Right ventricle myocardium inferior (tissue), 1 donor: Measurements from ENCODE around the gene MAML2. TPM values are rescaled to one million over a fixed set of nuclear protein-coding genes. Genes with fewer than 3 reads are reported as not detected.

ENCODE experiments used
- ATAC-seq: fragments of 200-7000 bp; cut with Tn5 transposase; one replicate; pipeline ENCODE4 v1.9.1; 2020; ENCODE audit warnings: mild to moderate bottlenecking, moderate library complexity
- DNase-seq: peaks from one replicate; pipeline ENCODE4 v3.0.0; 2021; ENCODE audit errors: missing footprints
- intact Hi-C: fragments of 100-400 bp; cut with DNase I; formaldehyde crosslinking; loops from one replicate; pipeline ENCODE4 v1.11.0; 2022
- total RNA-seq: library from RNA; stranded (reverse); fragmentation: NEBNext Ultra II Directional; extraction: Animal tissue kit (Norgen Biotek cat#: 25700); gene quantifications from one replicate; pipeline ENCODE4 v1.2.1, GENCODE V29; 2021
- donor health status: DM: no; HTN: yes; CAD: no; lungs with severe emphysema.

The MAML2 gene
- total RNA-seq, 1 donor from 2014 or later = 5.2 TPM

DNA sequence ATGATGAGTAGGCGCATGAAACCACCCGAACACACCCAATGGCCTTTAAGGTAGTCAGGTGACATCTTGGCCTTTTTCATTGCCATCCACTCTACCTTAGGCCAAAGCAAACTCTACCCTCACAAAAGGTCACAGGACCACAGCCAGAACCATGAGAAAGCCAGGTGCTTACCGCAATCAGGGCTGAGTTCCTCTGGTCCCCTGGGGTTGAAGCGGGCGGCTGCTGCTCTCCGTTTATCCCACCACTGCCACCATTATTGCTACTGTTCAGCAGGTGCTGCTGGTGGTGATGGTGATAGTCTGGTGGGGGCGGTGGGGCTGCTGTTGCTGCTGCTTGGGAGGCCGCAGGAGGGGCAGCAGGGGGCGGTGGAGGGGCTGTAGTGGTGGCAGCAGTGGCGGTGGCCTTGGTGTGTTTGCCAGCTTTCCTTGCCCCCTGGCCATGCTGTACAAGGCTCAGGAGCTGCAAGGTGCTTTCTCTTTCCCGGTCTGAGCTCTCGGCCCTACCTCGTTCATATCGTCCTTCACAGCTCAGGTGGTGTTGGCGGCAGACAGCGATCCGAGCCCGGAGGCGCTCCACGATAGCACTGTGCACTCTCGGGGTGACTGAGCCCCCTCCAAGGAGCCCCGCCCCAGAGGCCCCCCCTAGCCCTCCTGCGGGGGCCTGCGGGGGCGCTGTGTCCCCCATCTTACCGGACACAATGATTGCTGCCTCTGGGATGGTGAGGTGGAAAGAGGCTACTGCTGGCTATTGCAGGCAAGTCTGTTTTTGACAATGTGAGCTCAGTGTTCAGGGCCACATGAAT, 1.6 kb downstream of the MAML2 start:
- intact Hi-C loops = loop anchor here (2.0 to 10.0 kb wide), 5 partner anchors 27 to 505 kb away; partner anchors contain the start of gene MTMR2
- peak; percentile 37 for ATAC-seq
- DNase-seq = no peak

DNA sequence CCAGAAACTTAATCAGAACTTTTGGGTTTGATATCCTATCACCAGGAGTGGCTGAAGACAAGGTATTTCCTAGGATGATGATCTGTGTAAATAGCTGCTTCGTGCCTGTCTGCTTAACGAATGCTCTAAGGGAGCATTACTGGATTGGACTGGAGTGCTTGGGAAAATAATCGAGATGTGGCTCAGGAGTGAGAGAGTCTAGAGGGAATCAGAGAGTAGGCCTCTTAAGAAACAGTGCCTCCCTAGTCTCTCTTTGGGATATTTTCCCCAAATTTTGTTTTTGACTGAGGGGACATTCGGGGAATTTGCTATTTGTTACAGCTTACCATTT, 2.5 kb downstream of the MAML2 start:
- intact Hi-C loops = loop anchor here (1.0 to 10.0 kb wide), 3 partner anchors 126 to 418 kb away; partner anchors contain the start of gene MTMR2
- DNase-seq = no peak
- peak; percentile 17 for ATAC-seq

DNA sequence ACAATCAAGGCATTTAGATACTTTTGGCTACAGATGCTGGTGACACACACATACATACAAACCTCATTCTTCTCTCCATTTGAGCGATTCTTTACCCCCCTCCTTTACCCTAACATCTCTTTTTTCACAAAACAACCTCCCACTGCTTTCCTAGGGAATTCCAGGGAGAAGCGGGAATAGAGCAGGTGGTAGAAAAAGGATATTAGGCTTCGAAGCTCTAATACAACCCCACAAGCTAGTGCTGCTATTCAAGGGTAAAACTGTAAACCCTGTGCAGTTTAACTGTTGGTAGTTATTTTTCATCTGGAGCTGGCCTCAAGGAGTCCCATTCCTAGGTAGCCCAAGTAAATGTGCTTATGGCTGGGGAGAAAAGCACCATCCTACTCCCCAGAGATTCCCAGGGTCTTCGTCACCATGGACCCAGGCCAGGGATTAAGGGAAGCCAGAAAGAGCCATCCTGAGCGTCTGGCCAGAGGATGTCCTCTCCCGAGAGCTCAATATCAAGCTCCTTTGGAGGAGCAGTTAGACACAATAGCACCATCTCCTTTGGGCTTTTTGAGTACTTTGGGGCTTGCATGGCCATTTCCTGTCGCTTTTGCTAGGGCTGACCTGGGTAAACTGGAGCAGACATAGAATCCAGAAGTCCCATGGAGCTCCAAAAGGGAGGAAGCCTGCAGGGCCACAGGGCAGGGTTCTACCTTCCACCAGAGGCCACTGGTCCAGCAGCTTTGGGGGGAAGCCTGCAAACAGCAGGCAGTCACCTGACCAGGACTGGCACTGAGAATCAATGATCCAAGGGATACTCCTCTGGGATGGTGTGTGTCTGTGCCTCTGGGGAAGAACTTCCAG, 3.1 kb downstream of the MAML2 start:
- intact Hi-C loops = loop anchor here (1.0 to 10.0 kb wide), 3 partner anchors 125 to 418 kb away; partner anchors contain the start of gene MTMR2
- ATAC-seq (no peak), DNase-seq (no peak)

DNA sequence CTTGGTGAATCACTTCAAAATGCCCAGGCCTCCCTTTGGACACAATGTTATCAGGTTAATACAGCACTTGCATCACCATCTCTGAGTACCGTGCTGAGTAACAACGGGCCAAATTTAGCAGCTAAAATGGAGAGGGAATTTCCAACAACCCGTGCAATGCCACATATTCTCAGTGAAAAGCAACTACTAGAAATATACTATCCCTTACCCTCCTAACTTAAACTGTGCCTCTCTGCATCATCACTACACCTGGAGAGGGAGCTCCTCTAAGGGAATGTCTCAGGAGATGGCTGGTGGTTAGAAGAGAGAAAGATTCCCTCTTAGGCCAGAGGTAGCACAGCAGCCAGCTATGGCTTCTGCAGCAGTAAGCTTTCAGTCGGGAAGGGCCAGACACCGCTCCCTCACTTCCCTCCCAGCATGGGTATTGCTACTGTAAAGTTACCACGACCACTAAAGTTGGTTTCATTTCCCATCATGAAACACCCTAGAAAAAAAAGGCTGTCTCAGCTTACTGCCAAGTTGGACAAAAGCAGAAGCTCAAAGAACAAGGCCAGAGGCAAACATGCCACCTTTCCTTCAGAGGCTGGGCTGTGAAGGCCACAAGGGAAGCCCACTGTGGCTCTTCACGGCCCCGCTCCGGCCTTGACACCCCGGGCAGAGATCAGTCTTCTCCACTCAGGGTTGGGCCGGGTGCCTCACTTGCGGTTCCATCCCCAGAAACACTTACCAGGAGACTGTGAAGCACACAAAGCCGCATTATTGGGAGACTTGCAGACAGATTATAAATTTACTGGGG, 3.9 kb downstream of the MAML2 start:
- intact Hi-C loops = no loop called here
- DNase-seq (peak; percentile 78), ATAC-seq (peak; percentile 42)

DNA sequence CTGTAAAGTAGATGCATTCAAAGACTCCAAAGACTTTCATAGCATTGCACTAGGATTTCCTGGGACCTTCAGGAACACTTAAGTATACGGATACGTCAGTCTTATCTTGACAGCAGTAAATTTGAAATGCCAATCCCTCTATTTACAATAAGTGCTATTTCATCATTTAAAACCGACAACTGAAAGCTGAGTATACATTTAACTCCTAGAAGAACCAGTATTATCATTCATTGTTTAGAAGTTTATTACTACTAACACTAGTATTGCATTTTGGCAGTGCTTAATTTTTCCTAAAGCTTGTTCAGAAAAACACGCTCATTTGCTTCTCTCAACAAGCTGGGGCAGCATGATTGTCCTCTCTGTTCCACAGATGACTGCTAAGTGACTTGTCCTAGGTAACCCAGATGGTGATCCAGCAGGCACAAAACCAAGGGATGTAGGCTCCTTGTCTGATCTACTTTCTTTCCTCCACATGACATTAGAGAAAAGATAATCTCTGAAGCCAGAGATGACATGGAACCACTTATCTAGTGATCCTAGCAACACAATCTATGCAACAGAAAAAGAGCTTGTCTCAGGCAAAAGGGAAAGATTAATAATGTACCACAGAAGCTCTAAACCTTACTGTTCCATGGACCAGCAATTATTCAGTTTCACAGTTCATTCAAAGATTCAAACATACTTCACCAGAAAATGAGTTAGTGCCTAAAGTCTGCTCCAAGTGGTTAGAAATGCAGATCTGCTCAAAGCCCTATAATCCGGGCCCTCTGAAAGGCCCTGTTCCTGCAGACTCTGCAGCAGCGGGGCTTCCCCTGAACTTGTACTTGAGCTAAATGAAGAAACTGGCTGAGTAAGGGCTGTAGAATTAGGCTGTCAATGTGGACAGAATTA, 5.2 kb downstream of the MAML2 start:
- intact Hi-C loops = no loop called here
- ATAC-seq = no peak

DNA sequence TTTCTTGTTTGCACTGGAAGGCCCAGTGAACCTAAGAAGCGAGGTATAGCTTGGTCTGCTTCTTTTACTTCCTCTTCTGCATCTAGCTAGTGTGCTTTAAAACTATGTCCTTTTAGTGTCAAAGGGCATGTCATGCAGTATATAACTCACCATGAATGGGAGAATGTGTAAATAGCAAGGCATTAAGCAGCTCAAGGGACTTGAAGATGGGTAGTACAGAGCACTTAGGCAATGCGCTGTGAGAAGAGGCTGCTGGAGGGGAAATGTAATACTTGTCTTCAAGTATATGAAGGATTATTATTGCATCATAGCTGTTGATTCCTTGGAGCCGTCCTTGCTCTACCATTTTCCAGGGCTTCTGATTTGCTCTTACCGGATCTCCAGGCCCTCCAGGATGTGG, 7.6 kb downstream of the MAML2 start:
- DNase-seq (no peak), ATAC-seq (no peak)
- intact Hi-C loops = no loop called here

More for the DNA sequence above, 5.2 kb downstream of the MAML2 start:
- DNase-seq = no peak

DNA sequence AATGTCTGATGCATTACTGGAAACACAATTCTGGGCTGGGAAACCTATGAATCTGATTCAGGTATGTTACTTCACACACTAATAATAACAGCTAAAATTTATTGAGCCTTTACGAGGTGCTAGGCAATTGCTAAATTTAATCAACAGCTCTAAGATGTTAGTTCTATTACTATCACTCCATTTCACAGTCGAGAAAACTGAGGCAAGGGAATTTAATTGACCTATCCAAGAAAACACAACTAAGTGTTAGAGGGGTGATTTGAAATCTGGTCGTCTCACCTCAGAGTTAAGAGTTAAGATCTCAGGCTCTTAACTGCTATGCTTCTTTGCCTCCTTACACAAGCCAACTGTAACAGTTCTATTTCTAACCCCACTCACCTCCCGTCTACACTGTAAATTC, 8.8 kb downstream of the MAML2 start:
- intact Hi-C loops = no loop called here
- DNase-seq (no peak), ATAC-seq (no peak)

DNA sequence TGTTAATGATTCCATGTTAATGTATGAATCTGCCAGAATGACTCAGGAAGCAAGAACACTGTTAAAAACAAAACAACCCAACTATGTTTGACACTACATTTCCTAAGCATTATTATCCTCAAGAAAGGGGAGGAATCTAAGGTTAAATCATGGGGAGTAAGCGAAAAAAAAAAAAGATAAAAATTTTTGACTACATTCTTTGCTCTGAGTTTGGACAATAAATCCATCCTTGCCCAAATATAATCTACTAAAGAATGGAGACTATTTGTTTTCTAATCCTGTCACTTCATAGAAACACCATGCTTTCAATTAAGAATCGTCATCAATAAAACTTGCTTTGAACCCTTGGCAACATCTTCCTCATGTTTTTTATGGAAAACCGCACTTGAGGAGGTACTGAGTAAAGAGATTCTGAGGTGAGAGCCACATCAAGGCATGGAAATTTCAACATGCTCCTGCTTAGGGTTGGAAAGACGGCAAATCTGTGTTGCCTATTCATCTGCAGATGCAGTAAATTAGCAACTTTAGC, 9.7 kb downstream of the MAML2 start:
- intact Hi-C loops = no loop called here
- no peak for DNase-seq
- ATAC-seq = no peak

DNA sequence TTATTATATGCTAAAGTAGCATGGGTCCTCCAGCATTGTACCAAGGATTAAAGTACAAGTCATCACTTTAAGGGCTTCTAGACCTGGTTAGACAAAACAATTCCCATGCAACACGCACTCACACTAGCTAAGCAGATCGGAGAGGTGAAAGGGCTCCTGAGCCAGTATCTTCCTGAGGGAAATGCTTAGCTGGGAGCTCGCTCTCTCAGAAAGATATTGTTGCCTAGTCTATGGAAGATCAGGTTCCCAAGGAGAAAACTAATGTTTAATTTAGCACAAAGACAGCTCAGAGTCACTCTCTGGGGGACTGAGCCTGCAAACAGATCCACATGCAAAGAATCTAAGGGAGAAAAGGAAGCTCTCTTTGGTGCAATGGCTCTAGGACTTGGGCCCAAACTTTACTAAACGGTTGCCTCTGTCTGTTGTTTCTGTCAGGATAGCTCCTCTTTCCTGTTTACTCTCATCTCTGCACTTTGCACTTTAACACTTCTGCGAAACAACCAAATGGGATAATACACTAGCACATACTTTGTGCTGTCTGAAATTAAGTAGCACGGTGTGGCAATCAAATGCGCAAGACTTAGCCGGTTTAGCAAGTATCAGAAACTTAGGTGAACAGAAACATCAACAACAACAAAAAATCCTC, 10.7 kb downstream of the MAML2 start:
- no peak for DNase-seq
- intact Hi-C loops = no loop called here
- peak; percentile 37 for ATAC-seq

DNA sequence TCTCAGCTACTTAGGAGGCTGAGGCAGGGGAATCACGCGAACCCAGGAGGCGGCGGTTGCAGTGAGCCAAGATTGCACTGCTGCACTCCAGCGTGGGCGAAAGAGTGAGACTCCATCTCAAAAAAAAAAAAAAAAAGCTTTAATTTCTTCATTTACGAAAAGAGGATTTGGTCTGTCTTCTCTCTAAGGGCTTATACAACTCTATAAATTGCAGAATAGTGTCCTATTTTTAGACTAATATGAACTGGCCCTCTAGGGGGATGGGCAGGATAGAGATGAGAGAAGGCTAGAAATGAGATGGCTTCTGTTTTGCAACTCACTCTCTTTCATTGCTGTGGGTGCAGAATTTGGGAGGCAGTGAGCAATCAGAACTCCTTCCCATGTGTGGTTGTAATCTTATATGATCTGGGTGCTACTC, 11.3 kb downstream of the MAML2 start:
- intact Hi-C loops = no loop called here
- no peak for DNase-seq
- peak; percentile 65 for ATAC-seq

DNA sequence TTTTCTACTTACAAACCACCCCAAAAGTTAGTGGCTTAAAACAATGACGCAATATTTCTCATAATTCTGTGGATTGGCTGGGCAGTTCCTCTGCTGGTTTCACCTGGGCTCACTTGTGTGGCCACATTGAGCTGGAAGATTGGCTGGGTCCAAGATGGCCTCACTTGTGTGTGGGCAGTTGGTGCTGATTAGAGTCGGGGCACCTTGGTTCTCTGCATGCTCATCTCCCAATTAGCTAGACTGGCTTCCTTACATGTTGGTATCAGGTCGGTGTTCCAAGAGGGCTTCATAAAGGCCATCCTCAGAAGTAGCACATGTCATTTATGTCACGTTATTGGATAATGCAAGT, 12.5 kb downstream of the MAML2 start:
- no peak for ATAC-seq
- intact Hi-C loops = no loop called here
- DNase-seq = no peak

DNA sequence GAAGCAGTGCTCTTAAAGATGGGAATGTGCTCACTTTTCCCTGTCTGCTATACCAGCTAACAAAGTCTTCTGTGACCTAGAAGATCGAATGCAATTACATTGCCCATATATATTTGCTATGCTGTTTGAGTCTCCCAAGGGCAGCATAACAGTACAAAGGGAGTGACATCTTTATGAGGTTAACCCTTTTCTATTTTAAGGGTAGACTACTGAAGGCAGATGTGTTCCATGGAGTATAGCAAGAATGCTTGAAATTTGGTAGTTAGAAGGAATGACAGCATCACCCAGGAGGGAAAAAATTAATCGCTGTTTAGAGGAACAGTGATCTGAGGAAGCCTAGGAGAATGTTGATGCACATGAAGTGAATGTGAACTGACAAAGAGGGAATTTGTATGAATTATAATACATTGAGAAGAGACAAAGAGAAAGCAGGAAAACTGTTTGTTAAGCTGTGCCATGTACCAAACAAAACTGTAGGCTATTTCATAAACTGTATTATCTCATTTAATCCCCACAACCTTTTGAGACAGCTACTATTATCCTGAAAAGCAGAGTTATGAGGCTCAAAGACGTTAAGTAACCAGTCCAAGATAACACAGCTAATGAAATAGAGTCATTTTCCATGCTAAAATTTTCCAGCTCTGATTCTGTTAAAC, 13.0 kb downstream of the MAML2 start:
- ATAC-seq (no peak), DNase-seq (no peak)
- intact Hi-C loops = no loop called here

DNA sequence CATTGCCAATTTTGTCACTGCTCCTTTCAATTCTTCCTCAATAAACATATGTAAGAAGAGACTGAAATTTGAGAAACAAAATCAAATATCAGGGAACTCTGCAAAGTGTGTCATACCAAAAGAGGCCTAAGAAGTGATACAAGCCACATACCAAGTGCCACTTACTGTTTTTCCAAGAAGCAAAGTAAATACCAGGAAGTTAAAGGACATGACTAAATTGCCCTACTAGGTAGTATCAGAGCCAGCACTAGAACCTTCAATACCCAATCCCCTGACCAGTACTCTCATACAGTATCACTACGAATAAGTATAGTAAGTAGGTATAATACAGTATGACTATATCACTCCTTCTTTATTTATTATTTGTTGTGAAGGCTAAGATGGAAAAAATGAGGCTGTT, 13.6 kb downstream of the MAML2 start:
- DNase-seq = no peak
- ATAC-seq = no peak
- intact Hi-C loops = no loop called here

DNA sequence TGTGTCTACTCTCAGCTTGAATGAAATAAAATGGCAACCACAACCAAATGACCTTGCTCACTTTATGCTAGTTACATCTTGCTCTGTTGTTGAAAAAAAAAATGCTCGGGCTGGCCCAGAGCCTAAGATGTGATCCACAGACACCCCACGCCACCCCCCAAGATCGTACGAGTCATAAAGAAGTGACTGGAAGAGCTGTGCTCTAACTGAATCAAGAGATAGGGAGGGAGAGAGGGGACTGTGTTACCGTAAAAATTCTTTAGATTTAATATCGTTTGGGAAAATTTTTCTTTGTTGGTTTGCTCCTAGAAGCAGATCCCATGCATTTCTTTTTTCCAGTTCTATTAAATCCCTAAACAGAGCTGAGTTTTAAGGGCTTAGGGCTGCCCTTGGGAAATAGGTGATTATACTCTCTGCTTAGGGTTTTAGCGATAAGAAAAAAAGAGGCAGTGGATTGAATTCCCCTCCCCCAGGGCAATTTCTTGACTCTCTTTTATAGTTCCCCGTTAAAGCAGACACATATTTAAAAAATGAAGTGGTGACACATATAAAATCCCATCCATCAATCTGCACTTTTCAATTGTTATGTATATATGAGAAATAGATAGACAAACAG, 14.5 kb downstream of the MAML2 start:
- ATAC-seq (no peak), DNase-seq (no peak)
- intact Hi-C loops = no loop called here

DNA sequence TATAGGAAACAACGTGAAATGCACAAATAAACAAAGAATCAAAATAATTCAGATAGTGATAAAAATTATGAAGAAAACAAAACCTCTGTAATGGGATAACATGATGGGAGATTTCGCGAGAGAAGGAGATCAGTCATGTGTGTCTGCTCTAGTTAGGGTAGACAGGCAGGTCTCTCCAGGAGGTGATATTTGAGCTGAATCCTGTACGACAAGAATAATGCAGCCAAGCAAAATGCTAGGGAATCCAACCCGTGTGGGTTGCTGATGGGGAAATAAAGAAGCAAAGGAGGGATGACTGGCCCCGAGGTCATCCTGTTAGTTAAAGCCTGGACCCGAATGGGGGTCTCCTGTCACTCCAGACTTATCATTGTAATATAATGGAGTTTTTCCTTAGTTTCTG, 16.0 kb downstream of the MAML2 start:
- DNase-seq = no peak
- no peak for ATAC-seq
- intact Hi-C loops = no loop called here

DNA sequence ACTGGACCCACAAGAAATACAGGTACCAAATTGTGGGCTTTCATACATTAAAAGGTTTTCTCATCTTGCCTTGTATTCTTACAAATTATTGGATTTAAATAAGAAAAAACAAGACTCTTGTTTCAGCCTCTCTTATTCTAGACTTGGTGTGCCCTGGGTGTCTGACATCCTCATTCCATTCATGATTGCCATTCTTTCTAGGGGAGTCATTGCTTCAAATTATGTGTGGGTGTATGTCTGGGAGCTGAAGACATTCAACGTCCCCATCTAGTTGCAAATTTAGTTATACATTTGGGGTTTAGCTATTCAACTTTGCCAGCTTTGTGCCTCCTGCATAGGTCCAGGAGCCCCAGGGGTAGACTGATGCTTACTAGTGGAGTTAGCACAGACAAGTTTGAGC, 18.1 kb downstream of the MAML2 start:
- DNase-seq = no peak
- ATAC-seq = no peak
- intact Hi-C loops = no loop called here

DNA sequence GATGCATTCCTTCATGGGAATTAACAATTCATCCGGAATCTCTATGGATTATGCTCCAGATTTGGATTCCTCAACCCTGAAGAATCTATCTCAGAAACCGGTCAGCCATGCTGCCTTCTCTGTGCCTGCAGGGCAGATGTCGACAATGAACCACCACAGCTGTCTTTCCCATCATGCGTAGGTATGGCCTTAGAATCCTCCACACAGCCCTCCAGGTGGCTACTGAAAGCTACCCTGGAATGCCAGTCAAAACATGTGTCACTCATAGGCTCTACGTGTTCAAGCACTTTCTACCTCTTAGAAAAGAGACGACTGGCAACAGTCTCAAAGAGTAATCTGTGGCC, 19.4 kb downstream of the MAML2 start:
- DNase-seq (no peak), ATAC-seq (no peak)
- intact Hi-C loops = no loop called here
